DMS114 treated with DMSO at 0.1 percent for 48 hours (cell line): Measurements from ENCODE around the gene TFB2M.
"Not testable (repeated sequence)": the region's sequence is repeated elsewhere in the genome, so short reads cannot be mapped to it uniquely, and the experiment has no call there.

Experiments used
- DNase-seq: peaks from one replicate; lab custom pipeline; 2025; ENCODE audit not compliant: unreplicated experiment; lab: John Stamatoyannopoulos, UW

TFB2M gene

DNA sequence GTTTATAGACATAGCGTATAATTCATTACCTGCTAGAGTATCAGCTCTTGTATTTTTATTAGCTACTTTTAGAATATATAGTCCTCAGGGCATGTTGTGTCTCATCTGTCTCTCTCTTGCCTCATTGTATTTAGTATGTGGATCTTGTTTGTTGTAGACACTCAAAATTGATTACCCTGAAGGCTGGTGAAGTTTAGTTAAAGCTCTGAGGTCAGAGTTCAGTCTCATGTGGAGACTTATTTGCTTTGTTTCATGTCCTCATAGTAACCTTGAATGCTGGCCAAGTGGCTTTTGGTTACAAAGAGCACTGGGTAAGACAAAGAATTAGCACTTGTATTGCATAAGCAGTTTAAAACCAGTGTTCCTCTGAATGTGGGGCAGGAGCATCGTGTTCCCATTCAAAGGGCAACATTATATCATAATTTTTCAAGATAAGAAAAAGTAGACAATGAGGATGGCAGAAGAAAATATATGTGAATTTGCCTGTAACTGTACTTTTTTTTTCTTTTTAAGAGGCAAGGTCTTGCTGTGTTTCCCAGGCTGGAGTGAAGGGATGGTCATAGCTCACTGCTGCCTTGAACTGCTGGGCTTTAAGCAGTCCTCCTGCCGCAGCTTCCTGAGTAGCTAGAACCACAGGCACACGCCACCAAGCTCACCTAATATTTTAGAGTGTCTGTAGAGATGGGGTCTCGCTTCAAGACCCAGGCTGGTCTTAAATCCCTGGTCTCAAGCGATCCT, 17.6 kb upstream of the TFB2M start:
- DNase-seq, result no peak

DNA sequence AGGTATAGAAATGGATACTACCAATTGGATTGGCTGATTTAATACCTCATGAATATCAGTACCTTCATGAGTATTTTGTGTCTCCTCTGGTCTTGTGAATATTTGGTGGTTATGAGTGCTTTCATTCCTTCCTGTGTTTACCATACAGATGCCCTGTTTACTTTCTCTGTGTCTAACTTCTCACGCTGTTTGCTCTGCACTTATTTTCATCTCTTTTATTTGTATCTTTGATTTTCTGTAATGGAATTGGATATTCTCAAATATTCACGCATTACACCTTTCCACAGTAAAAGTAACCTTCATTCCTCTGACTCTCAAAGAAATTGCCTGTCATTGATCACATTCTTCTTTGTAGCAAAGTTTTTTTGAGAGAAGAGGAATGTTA, 17.0 kb upstream of the TFB2M start:
- DNase-seq, result no peak

DNA sequence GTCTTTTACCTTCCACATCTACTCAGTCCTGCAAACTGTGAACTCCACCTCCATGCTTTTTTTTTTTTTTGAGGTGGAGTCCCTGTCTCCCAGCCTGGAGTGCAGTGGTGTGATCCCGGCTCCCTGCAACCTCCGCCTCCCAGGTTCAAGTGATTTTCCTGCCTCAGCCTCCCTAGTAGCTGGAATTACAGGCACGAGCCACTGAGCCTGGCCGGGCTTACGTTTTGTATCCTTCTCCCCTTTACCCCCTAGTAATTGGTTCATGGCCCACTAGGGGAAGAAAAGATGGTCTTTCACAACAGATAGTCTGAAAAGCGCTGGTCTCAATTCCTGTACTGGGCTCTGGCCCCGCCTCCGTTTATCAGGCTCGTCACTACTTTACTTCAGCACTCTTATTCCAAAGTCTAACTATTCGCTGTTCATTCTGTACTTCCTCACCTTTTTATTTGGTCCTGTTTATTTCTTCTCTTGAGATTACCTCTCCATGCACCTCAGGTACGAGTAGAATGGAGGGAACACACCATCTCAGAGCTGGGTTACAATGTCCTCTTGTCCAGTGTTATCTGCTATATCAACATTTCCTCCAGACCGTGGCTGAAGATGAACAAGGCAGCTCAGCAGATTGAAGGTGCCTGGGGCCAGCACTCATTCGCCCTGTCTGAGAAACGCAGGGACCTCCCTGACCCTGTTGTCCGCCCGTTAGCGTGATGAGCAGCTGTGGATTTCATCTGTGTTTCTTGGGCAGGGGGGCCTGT, 16.4 kb upstream of the TFB2M start:
- no peak for DNase-seq

DNA sequence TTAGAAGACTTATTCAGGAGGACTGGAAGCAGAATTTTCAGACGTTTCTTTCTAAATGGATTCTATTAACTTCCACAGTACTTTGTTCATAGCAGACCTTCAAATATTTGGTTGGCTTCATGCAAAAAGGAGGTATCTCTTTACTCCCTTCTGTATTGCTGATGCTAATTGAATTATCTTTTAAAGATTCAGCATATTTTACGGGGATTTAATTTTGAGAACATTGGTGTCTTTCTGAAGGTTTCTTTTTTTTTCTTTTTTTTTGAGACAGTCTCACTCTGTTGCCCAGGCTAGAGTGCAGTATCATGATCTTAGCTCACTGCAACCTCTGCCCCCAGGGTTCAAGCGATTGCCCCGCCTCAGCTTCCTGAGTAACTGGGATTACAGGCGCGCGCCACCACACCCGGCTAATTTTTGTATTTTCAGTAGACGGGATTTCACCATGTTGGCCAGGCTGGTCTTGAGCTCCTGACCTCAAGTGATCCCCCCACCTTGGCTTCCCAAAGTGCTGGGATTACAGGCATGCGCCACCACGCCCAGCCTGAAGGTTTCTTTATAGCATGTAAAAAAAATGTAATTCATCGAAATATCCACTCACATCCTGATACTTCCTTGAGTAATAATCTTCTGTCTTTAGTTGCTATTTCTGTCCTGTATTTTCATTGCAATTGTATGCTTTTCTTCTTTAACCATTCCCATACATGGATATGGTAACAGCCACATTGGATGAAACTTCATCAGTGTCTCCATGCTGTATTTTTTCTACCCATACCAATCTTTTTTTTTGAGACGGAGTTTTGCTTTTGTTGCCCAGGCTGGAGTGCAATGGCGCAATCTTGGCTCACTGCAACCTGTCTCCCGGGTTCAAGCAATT, 14.7 kb upstream of the TFB2M start:
- DNase-seq, result no peak

DNA sequence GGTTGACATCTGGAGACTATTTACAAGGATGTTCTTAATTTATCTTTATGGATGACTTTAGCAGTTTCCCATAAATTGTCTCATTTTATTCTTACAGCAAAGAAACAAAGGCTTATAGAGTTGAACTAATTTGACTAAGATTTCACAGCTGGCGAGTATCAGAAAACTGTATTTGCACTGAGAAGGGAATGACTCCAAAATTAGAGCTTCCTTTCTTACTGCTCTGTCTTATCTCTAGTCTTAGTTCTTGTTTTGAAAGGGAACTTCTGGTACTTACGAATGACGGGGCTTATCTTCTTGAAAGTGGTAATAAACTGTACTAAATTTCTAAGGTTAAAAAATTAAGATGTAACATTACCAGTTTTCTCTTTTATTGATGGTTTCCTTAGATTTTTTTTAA, 13.8 kb upstream of the TFB2M start:
- DNase-seq, result no peak

DNA sequence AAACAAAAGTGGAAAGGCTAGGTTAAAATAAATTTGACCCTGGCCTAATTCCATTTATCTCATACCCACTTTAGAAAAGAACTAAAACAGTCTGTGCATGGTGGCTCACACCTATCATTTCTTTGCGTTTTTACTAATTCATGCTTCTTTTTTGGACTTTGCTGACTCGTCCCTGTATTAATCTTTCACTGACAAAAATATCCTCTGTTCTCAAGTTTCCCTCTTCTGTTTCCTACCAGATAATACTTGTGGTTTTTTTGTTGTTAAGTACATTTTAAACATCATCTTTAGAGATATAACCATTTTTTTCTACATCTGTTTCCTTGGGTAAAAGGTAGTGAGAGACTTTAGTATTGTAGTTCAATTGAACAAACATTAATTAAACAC, 11.7 kb upstream of the TFB2M start:
- DNase-seq, result no peak

DNA sequence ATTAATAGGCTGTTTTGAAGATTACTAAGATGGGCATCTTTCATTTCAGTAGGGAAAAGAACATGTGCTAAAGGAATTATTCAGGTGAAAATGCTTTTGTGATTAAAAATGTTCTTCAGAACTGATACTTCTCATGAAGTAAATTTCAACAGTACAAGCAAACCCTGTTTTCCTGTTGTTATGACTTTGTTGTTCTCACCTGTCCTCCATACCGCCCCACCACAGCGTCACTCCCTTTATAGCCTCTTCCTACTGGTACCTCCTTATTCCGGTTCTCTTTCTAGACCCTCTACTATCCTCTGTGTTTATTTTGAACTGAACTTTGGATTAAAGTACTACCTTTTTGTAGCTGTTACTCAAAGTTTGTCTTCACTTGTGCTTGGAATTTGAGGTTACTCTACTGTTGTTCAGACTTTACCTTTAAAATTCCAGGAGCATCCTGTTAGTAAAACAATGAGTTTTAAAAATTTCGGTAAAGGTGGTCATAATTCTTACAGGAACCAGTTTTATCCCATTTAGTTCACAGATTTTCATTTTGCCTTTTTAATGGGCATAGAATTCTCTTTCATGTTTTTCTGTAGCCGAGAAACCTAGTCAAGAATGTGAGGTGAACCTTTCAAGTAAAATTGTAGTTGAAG, 11.1 kb upstream of the TFB2M start:
- no peak for DNase-seq

DNA sequence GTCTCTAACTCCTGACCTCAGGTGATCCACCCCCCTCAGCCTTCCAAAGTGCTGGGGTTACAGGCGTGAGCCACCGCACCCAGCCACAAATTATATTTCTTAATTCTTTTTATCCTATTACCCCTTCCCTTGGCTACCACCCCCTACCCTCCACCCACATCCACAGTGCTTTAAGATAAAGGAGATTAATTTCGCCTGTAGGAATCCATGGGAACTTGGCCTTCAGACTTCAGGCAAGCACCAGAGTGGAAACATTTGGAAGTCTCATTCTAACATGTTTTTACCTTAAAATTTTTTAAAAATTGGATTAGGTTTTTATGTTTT, 10.6 kb upstream of the TFB2M start:
- DNase-seq, result no peak

DNA sequence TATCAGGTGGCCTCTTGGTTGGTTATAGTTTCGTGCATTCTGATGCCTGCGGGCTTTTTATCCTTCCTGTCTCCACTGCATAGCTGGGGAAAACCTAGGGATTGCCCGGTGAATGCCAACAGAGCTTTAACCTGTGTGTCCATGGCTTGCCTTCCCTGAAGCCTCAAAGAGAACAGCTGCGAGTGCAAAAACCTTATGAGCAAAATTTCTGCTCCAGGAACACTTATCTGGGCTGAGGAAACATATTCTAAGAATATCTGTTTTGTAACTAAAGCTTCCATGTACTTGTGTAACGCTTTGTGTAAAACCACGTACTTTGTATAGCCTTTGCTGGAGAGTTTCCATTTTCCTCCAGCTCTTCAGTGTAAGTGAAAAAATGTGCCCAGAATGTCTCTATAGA, 7.4 kb upstream of the TFB2M start:
- DNase-seq, result no peak

DNA sequence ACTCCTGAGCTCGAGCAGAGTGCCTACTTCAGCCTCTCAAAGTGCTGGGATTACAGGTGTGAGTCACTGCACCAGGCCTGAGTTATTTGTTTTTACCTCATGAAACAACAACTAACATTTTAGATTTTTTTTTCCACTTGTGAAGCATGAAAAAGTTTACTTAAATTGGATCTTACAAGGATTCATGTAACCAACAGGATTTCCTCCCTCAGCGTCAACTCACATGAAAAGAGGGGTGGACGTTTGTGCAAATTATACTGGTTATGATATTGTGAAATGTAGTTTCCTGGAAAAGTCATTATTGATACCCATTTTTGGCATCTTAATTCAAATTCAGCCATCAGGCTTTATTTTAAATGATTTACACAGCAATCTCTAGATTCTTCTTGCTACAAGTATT, 6.7 kb upstream of the TFB2M start:
- no peak for DNase-seq

DNA sequence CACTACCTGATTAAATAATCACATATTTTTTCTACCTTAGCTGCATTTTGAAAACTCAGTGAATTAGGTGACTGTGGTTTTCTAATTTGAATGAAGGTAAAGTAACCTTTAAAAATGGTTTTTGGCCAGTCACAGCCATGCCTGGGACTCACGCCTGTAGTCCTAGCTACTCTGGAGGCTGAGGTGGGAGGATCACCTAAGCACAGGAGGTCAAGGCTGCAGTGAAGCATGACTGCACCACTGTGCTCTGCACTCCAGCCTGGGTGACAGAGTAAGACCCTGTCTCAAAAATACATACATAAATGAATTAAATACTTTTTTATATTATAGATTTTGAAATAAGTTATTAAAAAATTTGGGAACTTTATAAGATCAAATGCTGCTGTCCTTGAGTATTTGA, 5.9 kb upstream of the TFB2M start:
- DNase-seq, result no peak

DNA sequence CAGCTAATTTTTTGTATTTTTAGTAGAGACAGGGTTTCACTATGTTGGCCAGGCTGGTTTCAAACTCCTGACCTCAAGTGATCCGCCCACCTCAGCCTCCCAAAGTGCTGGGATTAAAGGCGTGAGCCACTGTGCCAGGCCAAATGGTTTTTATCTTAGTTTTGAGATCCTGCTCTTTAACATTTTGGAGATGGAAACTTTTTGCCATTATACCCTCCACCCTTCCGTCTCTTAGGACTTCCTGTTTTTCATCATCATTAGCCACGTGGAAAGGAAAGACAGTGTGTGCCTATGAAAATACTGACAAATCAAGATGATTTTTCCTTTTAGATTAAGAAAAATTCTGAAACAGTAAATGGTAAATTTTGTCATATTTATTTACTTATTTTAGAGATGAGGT, 5.2 kb upstream of the TFB2M start:
- not testable (repeated sequence) for DNase-seq

DNA sequence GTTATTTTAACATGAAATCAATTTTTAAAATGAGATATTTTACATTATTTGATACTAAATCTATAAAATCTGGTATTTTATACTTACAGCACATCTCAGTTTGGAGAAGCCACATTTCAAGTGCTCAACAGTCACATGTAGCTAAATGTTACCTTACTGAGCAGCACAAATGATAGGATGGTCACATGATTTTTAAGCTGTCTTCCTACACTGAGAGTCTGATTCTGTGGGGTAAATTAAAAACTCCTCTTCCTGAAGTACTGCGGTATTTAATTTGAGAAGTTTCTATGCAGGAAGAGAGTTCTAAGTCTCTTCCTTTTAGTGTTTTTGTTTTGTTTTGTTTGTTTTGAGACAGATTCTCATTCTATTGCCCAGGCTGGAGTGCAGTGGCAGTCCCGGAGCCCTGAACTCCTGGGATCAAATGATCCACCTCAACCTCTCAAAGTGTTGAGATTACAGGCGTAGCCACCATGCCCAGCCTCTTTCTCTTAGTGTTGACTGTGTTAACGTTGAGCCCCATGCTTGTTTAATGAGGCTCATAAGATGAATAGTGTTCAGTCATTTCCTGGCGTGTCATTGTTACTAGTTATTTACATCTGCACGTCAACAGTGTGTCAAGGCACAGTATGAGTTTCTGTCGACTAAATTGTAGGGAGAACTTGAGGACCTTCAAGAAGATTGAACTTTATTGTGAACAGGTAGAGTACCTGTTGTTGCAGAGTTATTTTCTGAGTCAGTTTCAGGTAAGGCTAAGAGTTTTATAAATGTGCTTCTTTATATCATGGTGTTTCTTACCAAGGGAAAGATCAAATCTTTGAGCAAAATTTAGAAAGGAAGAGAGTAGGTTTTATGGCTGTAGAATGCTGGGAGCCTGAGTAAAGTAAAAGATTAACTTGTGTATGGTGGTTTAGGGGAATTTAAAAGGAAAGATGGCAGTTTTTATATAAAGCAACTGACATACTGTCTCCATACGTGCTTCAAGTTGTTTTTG, 3.5 kb upstream of the TFB2M start:
- DNase-seq, result no peak

DNA sequence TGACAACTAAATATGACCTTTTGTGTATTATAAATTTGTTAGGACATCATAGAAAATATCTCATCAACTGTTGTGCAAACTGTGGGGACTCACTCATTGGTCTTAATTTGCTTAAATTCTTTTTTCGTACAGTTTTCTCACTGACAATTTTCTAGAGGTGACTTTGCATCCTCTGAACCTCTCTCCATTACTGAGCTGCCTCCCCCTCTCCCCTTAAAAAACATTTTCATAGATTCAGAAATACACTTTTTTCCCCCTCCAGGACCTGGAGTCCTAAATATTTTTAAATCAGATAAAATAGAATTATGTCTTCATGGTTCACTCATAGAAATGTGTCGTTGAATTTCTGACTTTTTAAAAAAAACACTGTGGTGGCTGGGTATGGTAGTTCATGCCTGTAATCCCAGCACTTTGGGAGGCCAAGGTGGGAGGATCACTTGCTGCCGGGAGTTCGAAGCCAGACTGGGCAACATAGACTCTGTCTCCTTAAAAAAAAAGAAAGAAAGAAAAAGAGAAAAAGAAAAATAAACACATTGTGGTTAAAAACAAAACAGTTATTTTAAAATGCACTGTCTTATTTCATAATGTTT, 1.7 kb upstream of the TFB2M start:
- no peak for DNase-seq

DNA sequence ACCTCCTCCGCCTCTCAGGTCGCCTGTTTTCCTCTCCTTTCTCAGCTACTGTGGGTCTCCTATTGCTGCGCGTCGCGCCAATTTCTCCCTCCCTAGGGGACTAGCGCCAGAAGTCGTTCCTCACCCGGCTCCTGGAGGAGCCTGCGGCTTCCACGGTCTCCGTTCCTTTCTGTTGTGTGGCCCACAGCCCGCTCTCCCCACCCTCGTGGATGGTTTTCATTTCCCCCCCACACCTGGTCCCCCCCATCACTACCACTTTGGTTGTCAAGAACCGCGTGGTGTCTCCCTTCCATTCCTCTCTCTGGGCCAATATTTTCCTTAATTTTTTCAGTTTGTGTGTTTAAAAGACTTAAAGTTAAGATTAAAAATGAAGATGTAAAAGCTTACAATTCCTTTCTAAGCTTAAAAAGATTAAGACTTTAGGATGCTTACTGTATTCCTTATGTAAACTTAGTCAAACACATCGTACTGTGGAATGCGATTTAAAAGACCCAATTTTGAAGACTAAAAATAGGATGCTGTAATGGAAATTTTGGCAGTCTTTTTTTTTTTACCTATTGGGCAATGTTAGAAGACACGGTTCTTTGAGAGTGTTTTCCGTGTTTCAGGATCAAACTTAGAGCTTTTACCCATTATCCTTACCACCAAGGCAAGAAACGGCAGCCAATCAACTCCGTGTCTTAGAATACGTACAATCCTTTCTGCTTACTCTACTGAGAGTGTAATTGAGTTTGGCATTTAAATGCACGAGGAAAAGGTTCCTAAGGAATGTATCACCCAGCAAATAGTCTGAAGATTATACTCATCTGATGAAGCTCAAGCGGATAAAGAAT, 968 bp upstream of the TFB2M start:
- DNase-seq, result no peak

DNA sequence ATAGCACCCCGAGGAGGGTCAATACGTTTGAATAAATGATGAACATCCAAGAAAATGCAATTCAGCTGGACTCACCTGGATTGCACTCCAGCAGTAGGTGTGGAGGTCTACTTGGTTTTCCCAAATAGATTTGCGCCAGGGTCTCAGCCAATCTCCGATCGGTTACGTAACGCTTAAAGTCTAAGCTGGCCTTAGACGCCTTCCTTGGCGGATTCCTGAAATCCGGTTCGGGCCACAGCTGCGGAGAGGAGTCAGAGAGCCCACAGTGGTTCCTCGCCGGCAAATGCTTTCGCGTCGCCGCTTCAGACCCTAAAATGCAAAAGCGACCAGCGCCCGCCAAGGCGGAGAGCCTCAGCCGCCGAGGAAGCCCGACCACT, 322 bp downstream of the TFB2M start:
- DNase-seq, result peak; percentile 53

DNA sequence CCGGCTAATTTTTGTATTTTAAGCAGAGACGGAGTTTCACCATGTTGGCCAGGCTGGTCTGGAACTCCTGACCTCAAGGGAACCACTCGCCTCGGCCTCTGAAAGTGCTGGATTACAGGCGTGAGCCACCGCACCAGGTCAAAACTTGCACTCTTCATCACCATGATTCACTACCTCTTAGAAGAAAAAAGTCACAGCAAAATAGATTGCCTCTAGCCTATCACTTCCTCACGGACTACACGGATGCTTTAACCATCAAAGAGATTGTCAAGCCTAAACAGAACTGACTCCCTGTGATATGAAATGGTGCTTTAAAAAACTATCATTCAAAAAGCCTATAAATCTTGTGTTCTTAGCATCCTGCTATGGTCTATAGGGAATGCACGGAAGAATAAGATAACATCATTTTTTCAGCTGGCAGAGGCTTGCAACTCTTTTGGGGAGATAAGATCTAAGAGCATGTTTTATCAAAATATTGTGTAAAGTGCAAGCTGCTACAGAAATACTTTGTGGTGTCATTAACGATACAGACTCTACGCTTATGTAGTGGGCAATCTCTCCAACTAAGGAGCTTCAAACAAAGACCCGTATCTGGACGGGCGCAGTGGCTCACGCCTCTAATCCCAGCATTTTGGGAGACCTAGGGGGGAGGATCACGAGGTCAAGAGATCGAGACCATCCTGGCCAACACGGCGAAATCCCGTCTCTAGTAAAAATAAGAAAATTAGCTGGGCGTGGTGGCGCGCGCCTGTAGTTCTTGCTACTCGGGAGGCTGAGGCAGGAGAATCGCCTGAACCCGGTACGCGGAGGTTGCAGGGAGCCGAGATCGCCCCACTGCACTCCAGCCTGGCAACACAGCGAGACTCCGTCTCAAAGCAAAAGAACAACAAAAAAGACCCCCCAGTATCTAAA, 966 bp downstream of the TFB2M start:
- no peak for DNase-seq

DNA sequence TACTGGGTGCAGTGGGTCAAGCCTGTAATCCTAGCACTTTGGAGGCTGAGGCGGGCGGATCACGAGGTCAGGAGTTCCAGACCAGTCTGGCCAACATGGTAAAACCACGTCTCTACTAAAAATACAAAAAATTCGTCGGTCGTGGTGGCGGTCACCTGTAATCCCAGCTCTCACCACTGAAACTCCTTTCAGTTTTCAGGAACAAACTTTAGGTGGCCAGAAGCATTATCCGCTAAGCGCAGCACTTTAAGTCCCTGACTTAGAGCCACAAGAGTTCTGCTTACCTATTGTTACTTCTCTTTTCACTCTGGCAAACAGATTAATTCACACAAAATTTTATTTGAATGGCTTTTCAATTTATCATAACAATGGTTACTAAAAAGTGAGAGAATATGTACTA, 5.2 kb downstream of the TFB2M start:
- not testable (repeated sequence) for DNase-seq
